Measurements from ENCODE around the gene BPIFB1. TPM values are rescaled to one million over a fixed set of nuclear protein-coding genes. Genes with fewer than 3 reads are reported as not detected.

The BPIFB1 gene
- total RNA-seq, 1 donor from 2014 or later, result 158 TPM

GRCh38 chr20:33328157-33329137, 45.4 kb downstream of the BPIFB1 start:
- DNase-seq, result no peak

GRCh38 chr20:33332905-33333456, 50.0 kb downstream of the BPIFB1 start:
- DNase-seq, result no peak

GRCh38 chr20:33333616-33334015, 50.6 kb downstream of the BPIFB1 start:
- no peak for DNase-seq

- DNase-seq, result no peak
These were observed 51.1 kb downstream of the BPIFB1 start for GRCh38 chr20:33334111-33334510.

- no peak for DNase-seq
These were observed 53.4 kb downstream of the BPIFB1 start for GRCh38 chr20:33336375-33336774.

- DNase-seq, result no peak
These were observed 54.1 kb downstream of the BPIFB1 start for GRCh38 chr20:33337119-33337518.

GRCh38 chr20:33337531-33338165, 54.6 kb downstream of the BPIFB1 start:
- no peak for DNase-seq

- DNase-seq, result no peak
These were observed 55.6 kb downstream of the BPIFB1 start for GRCh38 chr20:33338467-33339258.

GRCh38 chr20:33339515-33340058, 56.6 kb downstream of the BPIFB1 start:
- no peak for DNase-seq

GRCh38 chr20:33343521-33343920, 60.5 kb downstream of the BPIFB1 start:
- DNase-seq, result no peak

- no peak for DNase-seq
These were observed 62.3 kb downstream of the BPIFB1 start for GRCh38 chr20:33345342-33345741.

GRCh38 chr20:33348136-33348937, 65.3 kb downstream of the BPIFB1 start:
- no peak for DNase-seq

- DNase-seq, result no peak
These were observed 66.5 kb downstream of the BPIFB1 start for GRCh38 chr20:33349493-33349892.

- DNase-seq, result no peak
These were observed 68.7 kb downstream of the BPIFB1 start for GRCh38 chr20:33351696-33352095.

- no peak for DNase-seq
These were observed 69.4 kb downstream of the BPIFB1 start for GRCh38 chr20:33352258-33353012.

GRCh38 chr20:33353013-33353402, 70.0 kb downstream of the BPIFB1 start:
- DNase-seq, result no peak

All from tongue (tissue), 2 donors.